K562 (cell line): ENCODE data around the gene SLC4A1. TPM values are rescaled to one million over a fixed set of nuclear protein-coding genes. Genes with fewer than 3 reads are reported as not detected.
A peak's percentile ranks its signal among the peaks of the same experiment; 100 is the strongest.

Experiments used
- ARHGAP35 ChIP-seq: fragments of 450-650 bp; IDR thresholded peaks from 2 replicates; pipeline ENCODE4 v1.6.1; 2018; ENCODE audit not compliant: partially characterized antibody
- MEIS2 ChIP-seq: fragments of 450-650 bp; IDR thresholded peaks from 2 replicates; pipeline ENCODE4 v1.6.1; 2014; ENCODE audit warnings: mild to moderate bottlenecking; ENCODE audit not compliant: partially characterized antibody
- PML ChIP-seq: IDR thresholded peaks from 2 replicates; pipeline ENCODE4 v1.6.1; 2012; ENCODE audit warnings: low read length, inconsistent platforms
- PTBP1 ChIP-seq: fragments of 200-400 bp; formaldehyde crosslinking; IDR thresholded peaks from 2 replicates; pipeline ENCODE4 v1.6.1; 2017; ENCODE audit warnings: low read depth, low read length
- XRCC5 ChIP-seq: fragments of 200-400 bp; formaldehyde crosslinking; IDR thresholded peaks from 2 replicates; pipeline ENCODE4 v1.6.1; 2017; ENCODE audit warnings: low read depth, mild to moderate bottlenecking, low read length
- ZNF449 ChIP-seq: fragments of 250-450 bp; sonication (Bioruptor Pico); IDR thresholded peaks from 2 replicates; pipeline ENCODE4 v1.8.0; 2022; ENCODE audit warnings: moderate library complexity, mild to moderate bottlenecking, inconsistent platforms
- polyA plus RNA-seq, 8 experiments: library from polyadenylated mRNA; depleted of rRNA in 4 of 8; stranded (reverse) in 5 of 8; unstranded in 3 of 8; fragments of >200 nt; fragmentation: Nextera tagmentation in 2 of 8; fragmentation: Illumina TruSeq in 1 of 8; extraction: Ambion mirVana in 2 of 8; extraction: Trizol in 1 of 8; gene quantifications; 2 replicates each; pipeline versions ENCODE4 v1.2.1 to v1.2.3, GENCODE V29; 2011 to 2014; ENCODE audit warnings: inconsistent platforms in 1 of 8, missing spikeins in 1 of 8
- total RNA-seq, 7 experiments: library from RNA; depleted of rRNA in 6 of 7; stranded (reverse); fragments of >200 nt in 6 of 7; fragmentation: Illumina TruSeq in 2 of 7; extraction: Trizol in 2 of 7; gene quantifications; 2 replicates each; pipeline versions ENCODE4 v1.2.1 to v1.2.3, GENCODE V29; 2011 to 2021; ENCODE audit warnings: low replicate concordance in 1 of 7
- TF ChIP-seq, protein P1 (sequence below): fragments of 250-450 bp; sonication (Bioruptor Pico); IDR thresholded peaks from 2 replicates; pipeline ENCODE4 v1.4.0; 2020; ENCODE audit warnings: mild to moderate bottlenecking, moderate library complexity, borderline replicate concordance
- TF ChIP-seq, protein P2 (sequence below), 2 experiments: fragments of 450-650 bp; IDR thresholded peaks; 2 replicates each; pipeline ENCODE4 v1.6.1; 2016

SLC4A1 gene
- total and polyA plus RNA-seq, 9 of the 15 experiments (the other 6 are each of a cell fraction or from before 2014, with no cell fraction given): 0.14 to 1.00 (median 0.53) TPM

GRCh38 chr17:44287651-44288050 is 19.7 kb upstream of the SLC4A1 start (continued):
- TF ChIP-seq XRCC5 (0 out of 2 replicates have a peak, but pooled peaks have one; percentile 3), ARHGAP35 (peak; percentile 6), PML (no peak), ZNF449 (CRISPR knock-in tag) (no peak), PTBP1 (no peak), MEIS2 (peak; percentile 8)
- TF ChIP-seq, protein P1, sequence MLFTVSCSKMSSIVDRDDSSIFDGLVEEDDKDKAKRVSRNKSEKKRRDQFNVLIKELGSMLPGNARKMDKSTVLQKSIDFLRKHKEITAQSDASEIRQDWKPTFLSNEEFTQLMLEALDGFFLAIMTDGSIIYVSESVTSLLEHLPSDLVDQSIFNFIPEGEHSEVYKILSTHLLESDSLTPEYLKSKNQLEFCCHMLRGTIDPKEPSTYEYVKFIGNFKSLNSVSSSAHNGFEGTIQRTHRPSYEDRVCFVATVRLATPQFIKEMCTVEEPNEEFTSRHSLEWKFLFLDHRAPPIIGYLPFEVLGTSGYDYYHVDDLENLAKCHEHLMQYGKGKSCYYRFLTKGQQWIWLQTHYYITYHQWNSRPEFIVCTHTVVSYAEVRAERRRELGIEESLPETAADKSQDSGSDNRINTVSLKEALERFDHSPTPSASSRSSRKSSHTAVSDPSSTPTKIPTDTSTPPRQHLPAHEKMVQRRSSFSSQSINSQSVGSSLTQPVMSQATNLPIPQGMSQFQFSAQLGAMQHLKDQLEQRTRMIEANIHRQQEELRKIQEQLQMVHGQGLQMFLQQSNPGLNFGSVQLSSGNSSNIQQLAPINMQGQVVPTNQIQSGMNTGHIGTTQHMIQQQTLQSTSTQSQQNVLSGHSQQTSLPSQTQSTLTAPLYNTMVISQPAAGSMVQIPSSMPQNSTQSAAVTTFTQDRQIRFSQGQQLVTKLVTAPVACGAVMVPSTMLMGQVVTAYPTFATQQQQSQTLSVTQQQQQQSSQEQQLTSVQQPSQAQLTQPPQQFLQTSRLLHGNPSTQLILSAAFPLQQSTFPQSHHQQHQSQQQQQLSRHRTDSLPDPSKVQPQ (CRISPR knock-in tag): no peak
- TF ChIP-seq, protein P2, sequence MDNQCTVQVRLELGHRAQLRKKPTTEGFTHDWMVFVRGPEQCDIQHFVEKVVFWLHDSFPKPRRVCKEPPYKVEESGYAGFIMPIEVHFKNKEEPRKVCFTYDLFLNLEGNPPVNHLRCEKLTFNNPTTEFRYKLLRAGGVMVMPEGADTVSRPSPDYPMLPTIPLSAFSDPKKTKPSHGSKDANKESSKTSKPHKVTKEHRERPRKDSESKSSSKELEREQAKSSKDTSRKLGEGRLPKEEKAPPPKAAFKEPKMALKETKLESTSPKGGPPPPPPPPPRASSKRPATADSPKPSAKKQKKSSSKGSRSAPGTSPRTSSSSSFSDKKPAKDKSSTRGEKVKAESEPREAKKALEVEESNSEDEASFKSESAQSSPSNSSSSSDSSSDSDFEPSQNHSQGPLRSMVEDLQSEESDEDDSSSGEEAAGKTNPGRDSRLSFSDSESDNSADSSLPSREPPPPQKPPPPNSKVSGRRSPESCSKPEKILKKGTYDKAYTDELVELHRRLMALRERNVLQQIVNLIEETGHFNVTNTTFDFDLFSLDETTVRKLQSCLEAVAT (IDR thresholded peaks at IDR 0.05): peak in 1 of 2 experiments; percentile 20; a peak in 1 of 4 replicates
